Glutamatergic neuron (in vitro differentiated cells): ENCODE results near the gene DVL1. TPM values are rescaled to one million over a fixed set of nuclear protein-coding genes. Genes with fewer than 3 reads are reported as not detected.

Experiments
- DNase-seq: peaks from one replicate; pipeline ENCODE4 v3.0.0; 2022
- H3K27ac Mint-ChIP-seq: one replicate; pipeline ENCODE4 v1.8.0; 2020; ENCODE audit warnings: mild to moderate bottlenecking, mixed read lengths, inconsistent platforms; ENCODE audit not compliant: unreplicated experiment
- H3K27me3 Mint-ChIP-seq: one replicate; pipeline ENCODE4 v1.8.0; 2020; ENCODE audit warnings: mild to moderate bottlenecking, moderate library complexity, mixed read lengths, inconsistent platforms; ENCODE audit not compliant: unreplicated experiment
- H3K36me3 Mint-ChIP-seq: one replicate; pipeline ENCODE4 v1.8.0; 2020; ENCODE audit warnings: mild to moderate bottlenecking, mixed read lengths, inconsistent platforms; ENCODE audit not compliant: unreplicated experiment
- H3K4me1 Mint-ChIP-seq: one replicate; pipeline ENCODE4 v1.8.0; 2020; ENCODE audit warnings: mild to moderate bottlenecking, low read depth, mixed read lengths, inconsistent platforms; ENCODE audit not compliant: unreplicated experiment
- H3K4me3 Mint-ChIP-seq: one replicate; pipeline ENCODE4 v1.8.0; 2020; ENCODE audit warnings: mild to moderate bottlenecking, mixed read lengths, inconsistent platforms; ENCODE audit not compliant: unreplicated experiment
- H3K9me3 Mint-ChIP-seq: one replicate; pipeline ENCODE4 v1.8.0; 2020; ENCODE audit warnings: mild to moderate bottlenecking, moderate library complexity, mixed read lengths, inconsistent platforms; ENCODE audit not compliant: unreplicated experiment
- total RNA-seq: library from RNA; stranded (reverse); fragmentation: NEBNext Ultra II Directional; extraction: Animal tissue kit (Norgen Biotek cat#: 25700); gene quantifications from one replicate; pipeline ENCODE4 v1.2.1, GENCODE V29; 2021; ENCODE audit not compliant: unreplicated experiment
- TF ChIP-seq, protein P1 (sequence below): fragments of 200-600 bp; sonication (generic); IDR thresholded peaks from one replicate; pipeline ENCODE4 v1.5.0; 2021; ENCODE audit not compliant: partially characterized antibody, unreplicated experiment

Gene DVL1
- total RNA-seq, 1 donor from 2014 or later, result 124 TPM

DNA sequence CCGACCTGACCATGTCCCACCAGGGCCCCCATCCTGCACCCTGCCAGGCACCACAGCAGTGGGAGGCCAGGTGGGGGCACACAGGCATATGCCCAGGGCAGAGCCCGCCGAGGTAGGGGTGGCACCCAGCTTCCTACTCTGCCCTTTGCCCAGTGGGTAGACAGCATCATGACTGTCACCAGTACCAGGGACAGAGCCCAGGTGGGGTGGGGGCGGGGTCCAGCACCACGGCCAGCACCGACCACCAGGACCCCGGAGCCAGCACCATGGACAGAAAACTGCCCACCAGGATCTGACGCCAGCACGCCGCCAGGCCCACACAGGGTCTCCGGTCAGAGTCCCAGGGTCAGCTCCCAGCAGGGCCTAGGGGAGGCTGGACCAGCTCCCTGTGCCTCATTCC, 14.4 kb downstream of the DVL1 start:
- Mint-ChIP-seq H3K9me3 (peaks cover 10% of the 10 kb centered on the region), H3K4me3 (no peak overlapping the region), H3K36me3 (no peaks in the 10 kb centered on the region), H3K4me1 (peaks cover 4% of the 10 kb centered on the region), H3K27me3 (peaks cover 7% of the 10 kb centered on the region), H3K27ac (no peak overlapping the region)
- no peak for DNase-seq
- TF ChIP-seq, protein P1, sequence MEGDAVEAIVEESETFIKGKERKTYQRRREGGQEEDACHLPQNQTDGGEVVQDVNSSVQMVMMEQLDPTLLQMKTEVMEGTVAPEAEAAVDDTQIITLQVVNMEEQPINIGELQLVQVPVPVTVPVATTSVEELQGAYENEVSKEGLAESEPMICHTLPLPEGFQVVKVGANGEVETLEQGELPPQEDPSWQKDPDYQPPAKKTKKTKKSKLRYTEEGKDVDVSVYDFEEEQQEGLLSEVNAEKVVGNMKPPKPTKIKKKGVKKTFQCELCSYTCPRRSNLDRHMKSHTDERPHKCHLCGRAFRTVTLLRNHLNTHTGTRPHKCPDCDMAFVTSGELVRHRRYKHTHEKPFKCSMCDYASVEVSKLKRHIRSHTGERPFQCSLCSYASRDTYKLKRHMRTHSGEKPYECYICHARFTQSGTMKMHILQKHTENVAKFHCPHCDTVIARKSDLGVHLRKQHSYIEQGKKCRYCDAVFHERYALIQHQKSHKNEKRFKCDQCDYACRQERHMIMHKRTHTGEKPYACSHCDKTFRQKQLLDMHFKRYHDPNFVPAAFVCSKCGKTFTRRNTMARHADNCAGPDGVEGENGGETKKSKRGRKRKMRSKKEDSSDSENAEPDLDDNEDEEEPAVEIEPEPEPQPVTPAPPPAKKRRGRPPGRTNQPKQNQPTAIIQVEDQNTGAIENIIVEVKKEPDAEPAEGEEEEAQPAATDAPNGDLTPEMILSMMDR, result no peak

DNA sequence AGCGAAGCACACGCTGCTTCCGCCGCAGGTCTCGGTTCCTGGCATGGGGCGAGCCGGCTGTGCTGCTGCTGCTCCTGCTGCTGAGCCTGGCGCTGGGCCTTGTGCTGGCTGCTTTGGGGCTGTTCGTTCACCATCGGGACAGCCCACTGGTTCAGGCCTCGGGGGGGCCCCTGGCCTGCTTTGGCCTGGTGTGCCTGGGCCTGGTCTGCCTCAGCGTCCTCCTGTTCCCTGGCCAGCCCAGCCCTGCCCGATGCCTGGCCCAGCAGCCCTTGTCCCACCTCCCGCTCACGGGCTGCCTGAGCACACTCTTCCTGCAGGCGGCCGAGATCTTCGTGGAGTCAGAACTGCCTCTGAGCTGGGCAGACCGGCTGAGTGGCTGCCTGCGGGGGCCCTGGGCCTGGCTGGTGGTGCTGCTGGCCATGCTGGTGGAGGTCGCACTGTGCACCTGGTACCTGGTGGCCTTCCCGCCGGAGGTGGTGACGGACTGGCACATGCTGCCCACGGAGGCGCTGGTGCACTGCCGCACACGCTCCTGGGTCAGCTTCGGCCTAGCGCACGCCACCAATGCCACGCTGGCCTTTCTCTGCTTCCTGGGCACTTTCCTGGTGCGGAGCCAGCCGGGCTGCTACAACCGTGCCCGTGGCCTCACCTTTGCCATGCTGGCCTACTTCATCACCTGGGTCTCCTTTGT, 15.5 kb downstream of the DVL1 start:
- peaks cover 10% of the 10 kb centered on the region for H3K27me3 Mint-ChIP-seq
- H3K9me3 Mint-ChIP-seq, result peaks cover 15% of the 10 kb centered on the region
- TF ChIP-seq, protein P1, result no peak
- peaks cover 5% of the 10 kb centered on the region for H3K4me1 Mint-ChIP-seq
- no peaks in the 10 kb centered on the region for H3K36me3 Mint-ChIP-seq
- no peak overlapping the region for H3K4me3 Mint-ChIP-seq
- no peak for DNase-seq
- H3K27ac Mint-ChIP-seq, result no peak overlapping the region

DNA sequence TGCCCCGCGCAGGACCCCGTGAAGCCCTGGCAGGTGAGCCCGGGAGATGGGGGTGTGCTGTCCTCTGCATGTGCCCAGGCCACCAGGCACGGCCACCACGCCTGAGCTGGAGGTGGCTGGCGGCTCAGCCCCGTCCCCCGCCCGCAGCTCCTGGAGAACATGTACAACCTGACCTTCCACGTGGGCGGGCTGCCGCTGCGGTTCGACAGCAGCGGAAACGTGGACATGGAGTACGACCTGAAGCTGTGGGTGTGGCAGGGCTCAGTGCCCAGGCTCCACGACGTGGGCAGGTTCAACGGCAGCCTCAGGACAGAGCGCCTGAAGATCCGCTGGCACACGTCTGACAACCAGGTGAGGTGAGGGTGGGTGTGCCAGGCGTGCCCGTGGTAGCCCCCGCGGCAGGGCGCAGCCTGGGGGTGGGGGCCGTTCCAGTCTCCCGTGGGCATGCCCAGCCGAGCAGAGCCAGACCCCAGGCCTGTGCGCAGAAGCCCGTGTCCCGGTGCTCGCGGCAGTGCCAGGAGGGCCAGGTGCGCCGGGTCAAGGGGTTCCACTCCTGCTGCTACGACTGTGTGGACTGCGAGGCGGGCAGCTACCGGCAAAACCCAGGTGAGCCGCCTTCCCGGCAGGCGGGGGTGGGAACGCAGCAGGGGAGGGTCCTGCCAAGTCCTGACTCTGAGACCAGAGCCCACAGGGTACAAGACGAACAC, 16.3 kb downstream of the DVL1 start:
- H3K9me3 Mint-ChIP-seq, result peaks cover 15% of the 10 kb centered on the region
- no peaks in the 10 kb centered on the region for H3K36me3 Mint-ChIP-seq
- H3K27me3 Mint-ChIP-seq, result peaks cover 10% of the 10 kb centered on the region
- TF ChIP-seq, protein P1, result no peak
- H3K4me3 Mint-ChIP-seq, result no peak overlapping the region
- DNase-seq, result no peak
- H3K27ac Mint-ChIP-seq, result no peak overlapping the region
- H3K4me1 Mint-ChIP-seq, result peaks cover 5% of the 10 kb centered on the region

DNA sequence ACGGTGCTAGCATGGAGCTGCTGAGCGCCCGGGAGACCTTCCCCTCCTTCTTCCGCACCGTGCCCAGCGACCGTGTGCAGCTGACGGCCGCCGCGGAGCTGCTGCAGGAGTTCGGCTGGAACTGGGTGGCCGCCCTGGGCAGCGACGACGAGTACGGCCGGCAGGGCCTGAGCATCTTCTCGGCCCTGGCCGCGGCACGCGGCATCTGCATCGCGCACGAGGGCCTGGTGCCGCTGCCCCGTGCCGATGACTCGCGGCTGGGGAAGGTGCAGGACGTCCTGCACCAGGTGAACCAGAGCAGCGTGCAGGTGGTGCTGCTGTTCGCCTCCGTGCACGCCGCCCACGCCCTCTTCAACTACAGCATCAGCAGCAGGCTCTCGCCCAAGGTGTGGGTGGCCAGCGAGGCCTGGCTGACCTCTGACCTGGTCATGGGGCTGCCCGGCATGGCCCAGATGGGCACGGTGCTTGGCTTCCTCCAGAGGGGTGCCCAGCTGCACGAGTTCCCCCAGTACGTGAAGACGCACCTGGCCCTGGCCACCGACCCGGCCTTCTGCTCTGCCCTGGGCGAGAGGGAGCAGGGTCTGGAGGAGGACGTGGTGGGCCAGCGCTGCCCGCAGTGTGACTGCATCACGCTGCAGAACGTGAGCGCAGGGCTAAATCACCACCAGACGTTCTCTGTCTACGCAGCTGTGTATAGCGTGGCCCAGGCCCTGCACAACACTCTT, 17.0 kb downstream of the DVL1 start:
- H3K27me3 Mint-ChIP-seq, result peaks cover 10% of the 10 kb centered on the region
- TF ChIP-seq, protein P1, result no peak
- H3K36me3 Mint-ChIP-seq, result no peaks in the 10 kb centered on the region
- peaks cover 15% of the 10 kb centered on the region for H3K9me3 Mint-ChIP-seq
- H3K4me1 Mint-ChIP-seq, result peaks cover 5% of the 10 kb centered on the region
- DNase-seq, result no peak
- no peak overlapping the region for H3K27ac Mint-ChIP-seq
- H3K4me3 Mint-ChIP-seq, result no peak overlapping the region
